ENCODE results near the gene MPG. TPM values are rescaled to one million over a fixed set of nuclear protein-coding genes. Genes with fewer than 3 reads are reported as not detected.
"Not testable (repeated sequence)": the region's sequence is repeated elsewhere in the genome, so short reads cannot be mapped to it uniquely, and the experiment has no call there.

Gene MPG
- 10 to 100 TPM; 42.2 to 45.6 TPM for total RNA-seq
- long read RNA-seq, donor 1, transcript MPG-202 (4 exons, 1,205 nt), result major isoform, 18 of 31 reads
- long read RNA-seq, donor 1, partial matches to known transcripts, result 9 of 31 reads
- long read RNA-seq, donor 1, other reads (novel, unspliced or antisense), result 3 of 31 reads
- long read RNA-seq, donor 2, transcript MPG-202 (4 exons, 1,205 nt), result major isoform, 108 of 137 reads
- long read RNA-seq, donor 2, partial matches to known transcripts, result 18 of 137 reads
- long read RNA-seq, donor 2, other reads (novel, unspliced or antisense), result 5 of 137 reads

DNA sequence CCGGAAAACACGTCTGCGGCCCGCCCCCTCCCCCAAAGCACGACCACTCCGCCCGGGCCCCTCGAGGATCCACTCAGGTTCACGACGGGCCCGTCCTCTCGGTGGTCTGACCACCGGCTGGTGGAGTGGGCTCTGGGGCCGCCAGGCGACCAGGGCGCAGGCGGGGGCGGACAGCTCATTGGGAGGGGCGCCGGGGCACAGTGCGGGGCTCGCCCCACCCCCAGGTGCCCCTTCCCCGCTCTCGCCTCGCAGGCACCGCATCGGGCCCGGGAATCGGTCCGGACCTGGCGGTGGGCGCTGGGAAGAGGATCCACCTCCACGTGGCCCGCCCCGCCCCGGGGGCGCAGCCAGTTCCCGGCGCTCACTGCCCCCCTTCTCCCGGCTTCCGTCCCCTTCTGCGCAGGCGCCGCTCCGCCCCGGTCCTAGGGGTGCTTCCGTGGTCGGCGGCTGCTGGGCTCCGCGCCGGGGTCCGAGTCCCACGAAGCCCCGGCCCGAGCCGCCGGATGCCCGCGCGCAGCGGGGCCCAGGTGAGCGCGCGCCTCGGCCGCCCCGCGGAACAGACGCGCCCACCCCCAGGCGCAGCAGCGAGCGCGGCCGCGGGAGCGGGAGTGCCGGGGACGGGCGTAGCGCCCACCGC lies at the start of gene MPG:
TSS of gene MPG (plus strand) at position 419 of the 637 bp plus-strand sequence. CDS start at position 504, 85 bp downstream.
- peak; percentile 96 for DNase-seq (ENCODE audit: low spot score)
- intact Hi-C loops (cut with DNase I), result no loop called here

DNA sequence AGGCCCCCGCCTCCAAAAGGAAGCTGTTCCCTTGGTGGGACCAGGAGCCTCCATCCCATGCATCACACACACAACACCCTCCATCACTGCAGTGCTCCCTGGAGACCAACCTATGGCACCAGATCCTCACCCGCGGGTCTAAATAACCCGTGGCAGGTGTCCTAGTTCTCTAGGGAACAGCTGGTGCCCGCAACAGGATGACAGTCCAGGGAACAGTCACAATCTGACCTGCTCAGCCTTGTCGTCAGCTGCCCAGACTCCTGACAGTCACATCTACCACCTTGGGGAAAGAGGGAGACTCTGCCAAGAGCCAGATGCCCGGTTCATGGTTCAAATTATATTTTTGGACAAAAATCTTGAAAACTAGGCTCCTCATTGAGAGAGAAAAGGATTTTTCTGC lies 47.4 kb upstream of the MPG start:
- intact Hi-C loops (cut with DNase I); DNase-seq (ENCODE audit: low spot score): not testable (repeated sequence)

- intact Hi-C loops (cut with DNase I); DNase-seq (ENCODE audit: low spot score): not testable (repeated sequence)
These were observed 44.7 kb upstream of the MPG start for GRCh38 chr16:33154-33876.

DNA sequence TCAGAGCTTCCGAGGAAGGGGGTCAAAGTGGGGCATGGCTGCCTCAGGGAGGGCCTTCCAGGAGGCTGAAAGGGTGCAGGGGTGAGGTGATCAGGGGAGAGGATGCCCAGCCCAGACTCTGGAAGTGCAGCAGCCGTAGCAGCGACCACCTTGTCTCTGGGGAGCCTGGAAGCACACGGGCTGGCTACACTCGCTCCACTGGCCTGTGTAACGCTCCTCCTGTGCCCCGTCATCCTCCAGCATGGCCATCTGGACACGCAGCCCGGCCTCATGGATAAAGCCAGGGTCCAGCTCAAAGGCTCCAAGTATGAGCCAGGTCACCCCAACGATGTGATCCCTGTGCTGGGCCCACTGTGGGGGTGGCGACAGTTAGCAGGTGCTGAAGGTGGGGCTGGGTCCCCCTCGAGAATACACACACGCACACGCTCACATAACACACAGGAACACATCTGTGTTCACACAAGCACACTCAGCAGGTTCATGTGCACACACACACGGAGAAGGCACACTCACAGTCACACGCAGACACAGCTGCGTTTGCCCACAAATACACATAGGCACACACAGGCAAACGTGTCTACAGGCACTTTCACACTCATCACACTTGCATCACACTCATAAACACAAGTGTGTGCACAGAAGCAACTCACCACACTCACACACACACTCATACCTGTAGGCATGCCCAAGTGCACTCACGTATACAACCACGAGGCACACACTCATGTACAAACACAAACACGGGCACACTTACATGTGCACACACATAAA lies 44.0 kb upstream of the MPG start:
- intact Hi-C loops (cut with DNase I), result no loop called here
- DNase-seq (ENCODE audit: low spot score), result peak; percentile 58

DNA sequence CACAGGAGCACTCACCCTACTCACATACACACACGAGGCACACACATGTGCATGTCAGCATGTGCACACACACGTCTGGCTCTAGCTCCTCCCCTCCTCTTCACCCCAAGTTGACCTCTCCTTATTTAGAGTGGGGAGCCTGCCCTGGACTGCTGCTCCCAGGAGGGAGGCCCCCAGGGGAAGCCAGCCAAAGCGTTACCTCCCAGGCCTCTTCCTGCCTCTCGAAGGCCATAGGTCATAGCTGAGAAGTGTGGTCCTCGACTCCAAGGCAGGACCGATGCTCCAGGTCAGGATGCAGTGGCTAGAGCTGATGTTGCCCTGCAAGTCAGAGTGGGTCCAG lies 43.4 kb upstream of the MPG start:
- no peak for DNase-seq (ENCODE audit: low spot score)
- intact Hi-C loops (cut with DNase I), result no loop called here

DNA sequence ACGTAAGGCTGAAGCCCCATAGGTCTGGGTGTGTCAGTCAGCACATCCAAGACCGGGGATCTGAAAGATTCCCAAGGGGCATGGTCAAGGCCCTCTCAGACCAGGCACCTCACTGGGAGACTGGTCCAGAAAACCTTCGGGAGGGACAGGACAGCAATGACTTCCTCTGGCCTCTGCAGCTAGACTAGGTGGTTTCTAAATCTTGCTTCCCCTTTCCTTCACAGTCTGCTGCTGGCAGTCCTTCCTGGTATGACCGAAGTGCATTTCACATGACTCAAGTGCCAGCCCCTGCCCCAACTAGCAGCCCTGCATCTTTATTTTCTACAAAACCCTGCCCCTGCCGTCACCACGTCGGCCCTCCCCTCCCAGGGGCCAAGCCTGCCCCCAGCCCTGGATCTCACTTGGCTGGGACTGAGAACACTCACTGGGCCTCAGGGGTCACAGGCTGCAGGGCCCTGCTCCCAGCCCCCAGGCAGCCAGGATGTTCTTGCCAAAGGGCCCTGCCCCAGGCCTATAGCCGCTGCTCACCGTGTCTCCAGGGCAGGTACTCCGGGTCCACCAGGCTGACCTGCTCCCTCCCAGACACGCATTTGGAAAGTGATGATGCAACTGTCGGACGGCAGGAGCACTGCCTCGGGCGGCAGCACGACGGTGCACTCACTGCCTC lies 42.9 kb upstream of the MPG start:
- peak; percentile 80 for DNase-seq (ENCODE audit: low spot score)
- intact Hi-C loops (cut with DNase I), result no loop called here

- intact Hi-C loops (cut with DNase I), result no loop called here
- no peak for DNase-seq (ENCODE audit: low spot score)
These were observed 42.2 kb upstream of the MPG start for GRCh38 chr16:35678-36305.

DNA sequence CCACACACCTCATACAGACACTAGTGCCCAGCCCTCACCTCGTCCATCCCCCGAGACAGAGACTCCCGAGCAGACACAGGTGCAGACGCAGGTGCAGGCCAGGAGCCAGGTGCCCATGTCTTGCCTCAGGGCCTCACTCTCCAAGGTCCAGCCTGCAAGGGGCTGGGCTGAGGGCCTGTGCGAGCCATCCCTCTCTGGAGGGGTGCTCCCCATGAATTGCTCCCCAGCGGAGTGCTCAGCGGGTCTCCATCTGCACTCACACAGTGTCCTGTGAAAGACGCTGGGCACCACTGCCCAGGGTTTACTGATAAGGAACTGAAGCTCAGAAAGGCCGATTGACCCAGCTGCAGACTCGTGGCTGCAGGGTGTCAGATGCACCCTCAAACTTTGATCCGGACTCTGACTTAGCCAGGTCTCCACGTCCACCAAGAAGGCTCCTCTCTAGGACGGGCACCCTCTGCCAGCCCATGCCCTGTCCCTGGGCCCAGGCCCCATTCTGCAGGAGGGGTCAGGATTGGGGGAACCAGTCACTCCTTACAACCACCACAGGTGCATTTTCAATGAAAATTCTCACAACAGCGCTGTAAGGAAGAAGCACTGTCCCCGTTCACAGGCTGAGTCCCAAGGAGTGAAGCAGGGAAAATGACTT lies 41.6 kb upstream of the MPG start:
- intact Hi-C loops (cut with DNase I), result no loop called here
- DNase-seq (ENCODE audit: low spot score), result peak; percentile 43

GRCh38 chr16:37511-37910 lies 40.5 kb upstream of the MPG start:
- DNase-seq (ENCODE audit: low spot score), result peak; percentile 38
- intact Hi-C loops (cut with DNase I), result no loop called here

DNA sequence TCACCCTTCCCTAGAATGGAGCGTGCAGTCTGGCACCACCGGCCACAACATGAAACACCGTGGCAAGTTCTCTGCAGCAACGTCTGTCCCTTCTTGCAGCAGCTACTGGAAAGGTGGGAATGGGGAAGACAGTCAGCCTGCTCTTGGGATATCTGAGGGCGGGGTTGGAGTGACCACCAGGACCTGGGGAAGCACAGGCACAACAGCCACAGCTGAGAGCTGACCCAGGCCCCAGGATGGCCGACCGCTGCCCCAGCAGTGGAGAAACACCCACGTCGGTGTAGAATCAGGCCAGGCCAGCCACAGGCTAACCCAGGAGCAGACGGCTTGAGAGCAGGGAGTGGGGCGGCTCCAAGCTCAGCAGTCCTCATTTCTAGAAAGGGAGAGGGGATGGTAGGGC lies 39.8 kb upstream of the MPG start:
- DNase-seq (ENCODE audit: low spot score); intact Hi-C loops (cut with DNase I): not testable (repeated sequence)

GRCh38 chr16:38941-39892 lies 38.8 kb upstream of the MPG start:
- intact Hi-C loops (cut with DNase I), result no loop called here
- no peak for DNase-seq (ENCODE audit: low spot score)

- intact Hi-C loops (cut with DNase I), result no loop called here
- peak; percentile 62 for DNase-seq (ENCODE audit: low spot score)
These were observed 36.5 kb upstream of the MPG start for GRCh38 chr16:41439-42068.

- no peak for DNase-seq (ENCODE audit: low spot score)
- intact Hi-C loops (cut with DNase I), result no loop called here
These were observed 36.0 kb upstream of the MPG start for GRCh38 chr16:42069-42457.

DNA sequence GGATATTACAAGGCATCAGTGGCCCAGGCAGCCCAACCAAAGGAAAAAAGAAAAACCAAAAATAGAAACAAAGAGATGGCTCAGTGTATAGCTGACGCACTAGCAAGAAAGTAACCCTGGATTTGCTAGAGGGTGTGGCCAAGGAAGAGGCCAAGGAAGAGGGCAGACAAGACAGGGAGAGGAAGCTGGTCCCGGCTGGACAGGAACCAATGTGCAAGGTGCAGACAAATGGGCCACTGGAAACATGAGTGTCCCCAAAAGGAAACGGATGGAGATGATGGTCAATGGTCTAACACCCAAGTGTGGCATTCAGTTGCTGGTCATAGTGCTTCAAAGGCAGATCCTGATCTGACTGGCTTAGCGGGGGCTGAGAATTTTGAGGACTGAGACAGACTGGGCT lies 35.3 kb upstream of the MPG start:
- intact Hi-C loops (cut with DNase I), result no loop called here
- no peak for DNase-seq (ENCODE audit: low spot score)

DNA sequence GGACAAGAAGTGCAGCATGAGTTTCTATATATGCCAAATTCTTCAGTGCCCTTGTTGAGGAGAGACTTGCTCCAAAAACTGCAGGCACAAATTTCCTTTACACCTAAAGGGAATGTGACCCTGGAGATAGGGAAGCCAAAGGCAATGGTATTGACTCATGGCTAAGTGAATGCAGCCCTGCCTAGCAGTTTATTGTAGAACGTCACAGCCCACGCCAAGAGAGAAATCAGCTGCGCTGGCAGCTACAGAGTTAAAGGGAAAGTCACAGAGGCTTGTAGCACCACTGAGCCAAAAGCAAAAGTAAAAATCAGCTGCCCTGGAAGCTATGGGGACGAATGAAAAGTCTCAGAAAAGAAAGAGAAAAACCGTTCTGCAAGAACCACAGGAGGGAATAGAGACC lies 34.7 kb upstream of the MPG start:
- intact Hi-C loops (cut with DNase I), result no loop called here
- no peak for DNase-seq (ENCODE audit: low spot score)

DNA sequence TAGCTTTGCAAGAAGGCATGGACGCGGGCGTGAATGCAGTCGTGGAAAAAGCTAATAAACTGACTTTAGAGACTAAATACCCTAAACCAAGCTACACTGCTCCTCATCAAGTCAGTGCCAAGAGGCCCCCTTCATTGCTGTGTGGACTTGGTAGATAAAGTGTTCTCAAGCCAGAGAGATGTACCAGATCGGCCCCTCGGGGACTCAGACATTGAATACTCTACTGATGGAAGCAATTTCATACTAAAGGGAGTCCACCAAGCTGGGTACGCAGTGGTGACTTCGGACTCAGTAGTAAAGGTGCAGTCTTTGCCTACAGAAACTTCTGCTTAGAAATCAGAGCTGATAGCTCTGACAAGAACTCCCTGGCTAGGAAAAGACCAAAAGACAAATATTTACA lies 33.4 kb upstream of the MPG start:
- intact Hi-C loops (cut with DNase I), result no loop called here
- no peak for DNase-seq (ENCODE audit: low spot score)

DNA sequence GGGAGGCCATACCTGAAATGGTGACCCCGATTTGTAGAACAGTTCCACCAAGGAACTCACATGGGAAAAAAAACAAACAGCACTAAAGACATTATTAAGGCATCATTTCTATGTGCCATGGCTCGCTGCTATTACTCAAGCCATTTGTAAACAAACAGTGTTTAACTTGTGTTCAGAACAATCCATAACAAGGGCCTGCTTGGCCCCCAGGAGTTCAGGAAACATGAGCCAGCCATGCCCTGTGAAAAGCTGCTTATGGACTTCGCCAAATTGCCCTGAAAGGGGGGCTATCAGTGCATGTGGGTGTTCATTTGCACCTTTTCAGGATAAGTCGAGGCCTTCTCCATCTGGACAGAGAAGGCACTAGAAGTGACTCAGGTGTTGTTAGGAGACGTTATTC lies 32.6 kb upstream of the MPG start:
- intact Hi-C loops (cut with DNase I), result no loop called here

More for the DNA sequence above, 32.6 kb upstream of the MPG start:
- DNase-seq (ENCODE audit: low spot score), result no peak

Data from posterior vena cava (tissue), 2 donors.